Measurements from ENCODE around the gene DGCR8.

DNA sequence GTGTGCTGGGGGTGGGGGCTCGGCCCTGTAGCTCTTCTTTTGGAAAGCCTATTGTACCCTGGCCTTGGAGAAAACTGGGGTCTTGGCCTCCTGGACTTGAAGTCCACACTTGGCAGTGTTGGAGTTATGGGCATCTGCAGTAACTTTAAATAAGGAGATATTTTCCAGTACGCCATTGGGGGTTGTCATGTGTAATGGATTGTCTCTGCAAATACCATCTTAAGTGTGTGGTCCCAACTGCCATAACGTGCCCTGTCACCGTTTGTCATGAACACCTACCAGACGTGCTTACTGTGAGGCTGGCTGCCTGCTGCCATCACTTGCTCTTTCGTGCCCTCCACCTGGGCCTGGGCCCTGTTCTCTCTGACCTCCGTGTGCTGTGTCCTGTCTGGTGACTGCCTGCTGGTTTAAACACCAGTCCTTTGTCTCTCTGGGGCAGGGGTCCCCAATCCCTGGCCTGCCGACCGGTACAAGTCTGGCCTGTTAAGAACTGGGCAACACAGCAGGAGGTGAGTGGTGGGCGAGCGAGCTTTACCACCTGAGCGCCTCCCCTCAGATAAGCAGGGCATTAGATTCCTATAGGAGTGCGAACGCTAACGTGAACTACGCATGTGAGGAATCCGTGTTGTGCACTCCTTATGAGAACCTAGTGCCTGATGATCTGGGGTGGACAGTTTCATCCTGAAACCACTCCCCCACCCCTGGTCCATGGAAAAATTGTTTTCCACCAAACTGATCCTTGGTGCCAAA, 48.0 kb downstream of the DGCR8 start:
- TF ChIP-seq, protein P1, sequence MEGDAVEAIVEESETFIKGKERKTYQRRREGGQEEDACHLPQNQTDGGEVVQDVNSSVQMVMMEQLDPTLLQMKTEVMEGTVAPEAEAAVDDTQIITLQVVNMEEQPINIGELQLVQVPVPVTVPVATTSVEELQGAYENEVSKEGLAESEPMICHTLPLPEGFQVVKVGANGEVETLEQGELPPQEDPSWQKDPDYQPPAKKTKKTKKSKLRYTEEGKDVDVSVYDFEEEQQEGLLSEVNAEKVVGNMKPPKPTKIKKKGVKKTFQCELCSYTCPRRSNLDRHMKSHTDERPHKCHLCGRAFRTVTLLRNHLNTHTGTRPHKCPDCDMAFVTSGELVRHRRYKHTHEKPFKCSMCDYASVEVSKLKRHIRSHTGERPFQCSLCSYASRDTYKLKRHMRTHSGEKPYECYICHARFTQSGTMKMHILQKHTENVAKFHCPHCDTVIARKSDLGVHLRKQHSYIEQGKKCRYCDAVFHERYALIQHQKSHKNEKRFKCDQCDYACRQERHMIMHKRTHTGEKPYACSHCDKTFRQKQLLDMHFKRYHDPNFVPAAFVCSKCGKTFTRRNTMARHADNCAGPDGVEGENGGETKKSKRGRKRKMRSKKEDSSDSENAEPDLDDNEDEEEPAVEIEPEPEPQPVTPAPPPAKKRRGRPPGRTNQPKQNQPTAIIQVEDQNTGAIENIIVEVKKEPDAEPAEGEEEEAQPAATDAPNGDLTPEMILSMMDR (IDR thresholded peaks at IDR 0.05; ENCODE audit: insufficient read depth, low read length, poor library complexity, severe bottlenecking) = no peak
- TF ChIP-seq EZH2phosphoT487 (conservative IDR thresholded peaks at IDR 0.05; ENCODE audit: low read length) = no peak

All from SU-DHL-6 (cell line).